ENCODE data around the gene MID2.
A peak's percentile ranks its signal among the peaks of the same experiment; 100 is the strongest.
"Not testable (repeated sequence)": the region's sequence is repeated elsewhere in the genome, so short reads cannot be mapped to it uniquely, and the experiment has no call there.

MID2 gene

GRCh38 chrX:107825698-107826237 is at the start of gene MID2:
MID2 (plus strand) TSS chrX:107825866; CDS start chrX:107826427, 561 bp downstream.
- peak; percentile 44 for DNase-seq

- peak; percentile 65 for DNase-seq
Measured at GRCh38 chrX:107776649-107777535, 48.8 kb upstream of the MID2 start.

GRCh38 chrX:107777536-107777832 is 48.2 kb upstream of the MID2 start, which contains the start of gene NCBP2L:
NCBP2L (plus strand) TSS chrX:107777733; CDS start chrX:107794221, 16,488 bp downstream.
- no peak for DNase-seq

- no peak for DNase-seq
Measured at GRCh38 chrX:107780525-107780924, 45.1 kb upstream of the MID2 start.

- DNase-seq, result no peak
Measured at GRCh38 chrX:107787827-107788226, 37.8 kb upstream of the MID2 start.

- no peak for DNase-seq
Measured at GRCh38 chrX:107804427-107804826, 21.2 kb upstream of the MID2 start.

GRCh38 chrX:107805179-107805578 is 20.5 kb upstream of the MID2 start:
- no peak for DNase-seq

- not testable (repeated sequence) for DNase-seq
Measured at GRCh38 chrX:107810053-107810452, 15.6 kb upstream of the MID2 start.

DNA sequence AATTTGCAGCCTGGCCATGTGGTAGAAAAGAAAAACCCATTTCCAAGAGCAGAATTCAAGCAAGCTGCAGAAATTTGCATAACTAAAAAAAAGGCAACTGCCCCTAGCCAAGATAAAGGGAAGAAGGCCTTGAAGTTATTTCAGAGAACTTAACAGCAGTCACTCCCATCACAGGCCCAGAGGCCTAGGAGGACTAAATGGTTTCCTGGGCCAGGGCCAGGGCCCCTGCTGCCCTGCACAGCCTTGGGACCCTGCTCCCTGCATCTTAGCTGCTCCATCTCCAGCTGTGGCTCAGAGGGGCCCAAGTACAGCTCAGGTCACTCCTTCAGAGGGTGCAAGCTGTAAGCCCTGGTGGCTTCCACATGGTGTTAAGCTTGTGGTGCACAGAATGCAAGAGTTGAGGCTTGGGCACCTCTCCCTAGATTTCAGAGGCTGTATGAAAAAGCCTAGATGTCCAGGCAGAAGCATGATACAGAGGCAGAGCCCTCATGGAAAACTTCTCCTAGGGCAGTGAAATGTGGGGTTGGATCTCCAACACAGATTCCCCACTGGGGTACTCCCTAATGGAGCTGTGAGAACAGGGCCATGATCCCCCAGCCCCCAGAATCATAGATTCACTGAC is 6.7 kb upstream of the MID2 start:
- no peak for DNase-seq

DNA sequence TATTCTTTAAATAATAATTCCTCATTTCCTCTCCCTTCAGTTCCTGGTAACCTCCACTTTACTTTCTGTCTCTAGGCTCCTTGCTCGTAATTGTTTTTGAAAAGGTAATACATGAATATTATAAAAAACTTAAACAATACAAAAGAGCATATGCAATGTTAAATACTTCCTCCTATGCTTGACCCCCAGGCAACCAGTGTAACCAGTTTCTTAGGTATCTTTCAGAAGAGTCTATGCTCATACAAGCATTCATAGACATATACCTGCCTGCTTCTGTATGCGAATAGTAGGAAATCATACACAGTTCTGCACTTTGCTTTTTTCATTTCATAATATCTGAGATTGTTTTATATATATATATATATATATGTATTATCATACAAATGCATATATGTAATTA is 2.6 kb upstream of the MID2 start:
- no peak for DNase-seq

- DNase-seq, result peak; percentile 65
Measured at GRCh38 chrX:107823456-107823855, 2.2 kb upstream of the MID2 start.

- peak; percentile 3 for DNase-seq
Measured at GRCh38 chrX:107826238-107827029, 768 bp downstream of the MID2 start.

DNA sequence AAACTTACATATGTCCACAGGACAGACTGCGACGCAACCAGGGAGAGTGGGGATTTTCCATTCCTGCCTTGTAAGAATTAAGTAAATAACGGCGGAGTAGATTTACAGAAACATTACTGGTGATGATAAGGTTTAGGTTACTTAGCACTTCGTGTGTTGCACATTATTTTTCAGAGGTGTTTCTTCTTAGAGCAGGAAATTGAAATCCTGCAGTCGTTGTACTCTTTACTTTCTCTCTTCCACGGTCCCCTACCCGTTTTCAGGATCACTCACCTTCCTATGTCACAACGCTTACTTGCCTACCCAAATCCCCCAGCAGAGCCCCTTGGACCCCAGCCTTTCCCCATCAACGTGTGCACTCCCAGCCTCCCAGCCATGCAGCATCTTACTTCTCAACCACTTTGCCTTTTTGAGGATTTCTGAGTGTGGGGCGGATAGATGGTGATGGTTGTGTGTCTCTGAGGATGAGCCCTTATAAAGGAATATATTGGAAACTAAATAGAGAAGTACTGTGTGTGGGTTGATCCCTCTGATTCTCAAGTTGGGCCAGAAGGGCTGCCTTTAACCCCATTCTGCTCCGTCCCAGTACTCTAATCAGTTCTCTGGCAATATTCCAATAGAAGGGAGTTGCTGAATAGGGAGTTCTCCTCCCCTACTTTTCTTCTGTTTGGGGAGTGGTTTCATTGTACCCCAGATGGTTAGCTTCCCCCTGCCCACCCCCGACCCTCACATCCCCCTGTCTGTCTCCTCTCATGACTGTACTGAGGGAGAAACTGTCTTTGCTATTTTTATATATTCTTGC is 1.6 kb downstream of the MID2 start:
- no peak for DNase-seq

DNA sequence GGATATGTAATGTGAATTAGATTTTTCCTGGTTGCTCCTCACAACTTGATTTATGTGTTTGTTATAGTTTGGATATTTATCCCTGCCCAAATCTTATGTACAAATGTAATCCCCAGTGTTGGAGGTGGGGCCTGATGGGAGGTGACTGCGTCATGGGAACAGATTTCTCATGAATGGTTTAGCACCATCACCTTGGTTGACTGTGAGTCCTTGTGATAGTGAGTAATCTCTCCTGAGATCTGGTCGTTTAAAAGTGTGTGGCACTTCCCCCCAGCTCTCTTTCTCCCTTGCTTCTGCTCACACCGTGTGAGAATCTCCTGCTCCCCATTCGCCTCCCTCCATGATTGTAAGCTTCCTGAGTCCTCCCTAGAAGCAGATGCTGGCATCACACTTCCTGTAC is 2.2 kb downstream of the MID2 start:
- DNase-seq, result no peak

GRCh38 chrX:107829878-107830277 is 4.2 kb downstream of the MID2 start:
- DNase-seq, result no peak

GRCh38 chrX:107831071-107831730 is 5.5 kb downstream of the MID2 start:
- no peak for DNase-seq

DNA sequence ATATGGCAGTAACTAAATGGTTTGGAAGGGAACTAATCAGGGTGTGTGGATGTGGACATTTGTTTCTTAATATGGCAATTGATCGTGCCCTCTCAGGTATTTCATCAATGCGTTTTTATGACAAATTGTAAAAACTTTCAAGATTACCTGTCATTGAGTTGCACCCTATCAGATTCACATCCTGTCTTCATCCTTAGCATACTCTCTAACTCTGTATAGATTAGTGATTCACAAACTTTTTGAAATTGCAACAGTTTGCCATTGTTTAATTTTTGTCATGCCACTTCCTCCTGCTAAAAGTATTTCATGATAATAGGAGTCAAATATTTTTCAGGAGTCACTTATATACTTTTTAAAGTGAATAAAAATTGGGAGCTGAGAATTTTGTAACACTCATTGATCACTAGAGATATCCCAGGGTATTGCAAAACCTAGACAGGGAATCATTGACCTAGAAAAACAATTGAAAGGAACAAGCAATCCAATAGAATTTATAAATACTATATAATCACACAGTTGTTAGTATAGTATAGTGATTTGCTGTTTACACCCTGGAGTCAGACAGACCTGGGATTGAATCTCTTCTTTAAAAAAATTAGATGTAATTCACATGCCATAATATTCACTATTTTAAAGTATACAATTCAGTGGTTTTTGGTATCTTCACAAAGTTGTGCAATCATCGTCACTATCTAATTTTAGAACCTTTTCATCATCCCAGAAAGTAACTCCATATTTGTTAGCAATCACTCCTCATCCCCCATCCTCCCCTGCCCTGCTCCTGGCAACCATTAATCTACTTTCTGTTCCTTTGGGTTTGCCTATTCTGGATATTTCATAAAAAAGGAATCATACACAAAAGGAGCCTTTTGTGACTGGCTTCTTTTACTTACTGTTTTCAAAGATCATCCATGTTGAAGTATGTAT is 8.9 kb downstream of the MID2 start:
- no peak for DNase-seq

DNA sequence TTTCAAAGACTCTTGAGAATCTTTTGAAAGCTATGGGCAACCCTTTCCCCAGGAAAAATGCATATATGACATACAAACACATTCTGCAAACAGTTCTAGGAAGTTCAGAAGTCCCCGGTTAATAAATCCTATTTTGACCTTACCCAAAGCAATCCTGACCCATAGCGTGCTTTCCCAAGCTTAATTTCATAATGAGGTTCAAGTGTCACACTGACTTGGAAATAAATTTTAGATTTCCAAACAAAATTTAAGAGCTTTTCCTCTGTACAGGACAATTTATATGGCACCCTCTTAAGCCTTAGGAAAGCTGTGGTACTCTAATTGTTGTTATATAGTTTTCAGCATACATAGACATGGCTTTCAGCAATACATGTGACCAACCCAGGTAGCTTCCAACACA is 11.3 kb downstream of the MID2 start:
- no peak for DNase-seq

GRCh38 chrX:107840971-107841370 is 15.3 kb downstream of the MID2 start:
- DNase-seq, result no peak

DNA sequence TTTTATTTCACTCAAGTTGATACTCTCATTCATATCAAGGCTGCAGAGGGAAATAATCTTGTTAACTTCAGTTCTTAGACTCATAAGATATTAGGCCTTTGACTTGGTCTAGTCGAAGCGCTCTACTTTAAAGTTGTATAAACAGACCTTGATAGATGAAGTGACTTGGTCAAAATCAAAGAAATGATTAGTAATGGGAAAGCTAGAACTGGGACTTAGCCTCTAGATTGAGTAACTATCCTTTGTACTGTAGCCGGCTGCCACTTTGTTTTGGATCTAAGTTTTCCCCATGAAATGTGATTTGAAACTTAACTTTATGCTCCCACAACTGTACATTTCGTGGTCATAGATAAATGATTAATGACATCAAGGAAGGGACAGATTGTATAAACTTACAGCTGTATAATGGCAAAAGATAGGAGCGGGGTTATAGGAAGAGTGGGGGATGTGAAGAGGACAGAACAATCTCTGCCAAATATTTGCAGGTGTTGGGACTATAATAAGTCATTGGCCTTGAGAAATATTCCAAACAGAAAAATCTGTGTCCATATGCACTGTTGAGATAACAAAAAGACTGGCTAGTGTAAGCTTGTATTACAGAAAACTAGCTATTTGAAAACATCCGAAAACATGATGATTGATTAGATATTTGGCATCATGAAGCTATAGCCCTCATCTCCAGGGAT is 17.2 kb downstream of the MID2 start:
- no peak for DNase-seq

Data from NCI-H226 (cell line).